Neuronal stem cell (in vitro differentiated cells): ENCODE results near the gene FOXP1.
"Not testable (repeated sequence)": the region's sequence is repeated elsewhere in the genome, so short reads cannot be mapped to it uniquely, and the experiment has no call there.

ENCODE experiments used
- DNase-seq: peaks from one replicate; pipeline ENCODE4 v3.0.0-alpha.2; 2013; ENCODE audit warnings: low spot score
- H2AFZ ChIP-seq: one replicate; pipeline ENCODE4 v1.6.1; 2013; ENCODE audit warnings: mild to moderate bottlenecking, low read length, inconsistent platforms
- H2AK5ac ChIP-seq: 2 replicates; pipeline ENCODE4 v1.6.1; 2013; ENCODE audit warnings: low read depth, mild to moderate bottlenecking, inconsistent platforms, low read length, moderate library complexity, mixed read lengths
- H2BK120ac ChIP-seq: 2 replicates; pipeline ENCODE4 v1.6.1; 2013; ENCODE audit warnings: low read depth, mild to moderate bottlenecking, inconsistent platforms, low read length, moderate library complexity, mixed read lengths
- H2BK12ac ChIP-seq: one replicate; pipeline ENCODE4 v1.6.1; 2013; ENCODE audit warnings: low read length, inconsistent platforms
- H2BK15ac ChIP-seq: 2 replicates; pipeline ENCODE4 v1.6.1; 2013; ENCODE audit warnings: mild to moderate bottlenecking, low read length, inconsistent platforms, mixed read lengths
- H2BK5ac ChIP-seq: one replicate; pipeline ENCODE4 v1.6.1; 2013; ENCODE audit warnings: inconsistent platforms, mild to moderate bottlenecking, low read length, moderate library complexity
- H3K14ac ChIP-seq: one replicate; pipeline ENCODE4 v1.6.1; 2013; ENCODE audit warnings: low read length, inconsistent platforms
- H3K18ac ChIP-seq: 2 replicates; pipeline ENCODE4 v1.6.1; 2013; ENCODE audit warnings: low read length, inconsistent platforms
- H3K23ac ChIP-seq: 2 replicates; pipeline ENCODE4 v1.6.1; 2013; ENCODE audit warnings: low read depth, mild to moderate bottlenecking, mixed read lengths, low read length, inconsistent platforms; ENCODE audit not compliant: poor library complexity
- H3K27ac ChIP-seq: replicated peaks from 3 replicates; pipeline ENCODE4 v1.5.1; 2013; ENCODE audit warnings: low read length, inconsistent platforms
- H3K27me3 ChIP-seq, 3 experiments: 2 replicates each; pipeline ENCODE4 v1.6.1; 2013; ENCODE audit warnings: low read length in 3 of 3, mild to moderate bottlenecking in 2 of 3, inconsistent platforms in 1 of 3, low read depth in 1 of 3, mixed read lengths in 1 of 3, moderate library complexity in 1 of 3; ENCODE audit not compliant: control insufficient read depth in 3 of 3, insufficient read depth in 3 of 3
- H3K36me3 ChIP-seq, 2 donors: replicated peaks in 1 of 2; 2 replicates each; pipeline ENCODE4 v1.6.1; 2013; ENCODE audit warnings: low read length in 2 of 2; ENCODE audit not compliant: control insufficient read depth in 2 of 2, insufficient read depth in 2 of 2
- H3K4ac ChIP-seq: 2 replicates; pipeline ENCODE4 v1.6.1; 2013; ENCODE audit warnings: inconsistent platforms, mild to moderate bottlenecking, low read length, moderate library complexity
- H3K4me1 ChIP-seq, 2 donors: 1 replicate in 1 of 2; 2 replicates in 1 of 2; pipeline ENCODE4 v1.6.1; 2013; ENCODE audit warnings: low read length in 2 of 2, low read depth in 1 of 2; ENCODE audit not compliant: control insufficient read depth in 2 of 2, insufficient read depth in 1 of 2
- H3K4me2 ChIP-seq: one replicate; pipeline ENCODE4 v1.6.1; 2013; ENCODE audit warnings: mild to moderate bottlenecking, low read length, inconsistent platforms; ENCODE audit not compliant: insufficient read depth, poor library complexity, severe bottlenecking
- H3K4me3 ChIP-seq, 2 donors: 2 replicates each; pipeline ENCODE4 v1.5.1; 2013; ENCODE audit warnings: low read length in 2 of 2, mild to moderate bottlenecking in 2 of 2, inconsistent platforms in 1 of 2, moderate library complexity in 1 of 2
- H3K79me1 ChIP-seq: one replicate; pipeline ENCODE4 v1.6.1; 2013; ENCODE audit warnings: low read depth, mild to moderate bottlenecking, inconsistent platforms, low read length, moderate library complexity
- H3K9ac ChIP-seq: one replicate; pipeline ENCODE4 v1.6.1; 2013; ENCODE audit warnings: mild to moderate bottlenecking, low read depth, low read length, inconsistent platforms; ENCODE audit not compliant: poor library complexity
- H3K9me3 ChIP-seq, 2 donors: replicated peaks in 1 of 2; 2 replicates each; pipeline versions ENCODE3 to v1.6.1; 2013; ENCODE audit warnings: low read length in 2 of 2, mild to moderate bottlenecking in 2 of 2, inconsistent platforms in 1 of 2, low read depth in 1 of 2, mixed read lengths in 1 of 2, moderate library complexity in 1 of 2; ENCODE audit not compliant: control insufficient read depth in 2 of 2, insufficient read depth in 1 of 2
- H4K8ac ChIP-seq: one replicate; pipeline ENCODE4 v1.6.1; 2013; ENCODE audit warnings: low read depth, mild to moderate bottlenecking, inconsistent platforms, low read length, moderate library complexity
- H4K91ac ChIP-seq: one replicate; pipeline ENCODE4 v1.6.1; 2013; ENCODE audit warnings: low read length, low read depth, mild to moderate bottlenecking, inconsistent platforms; ENCODE audit not compliant: poor library complexity
- WGBS, 2 donors: extraction: QIAGEN DNeasy Blood & Tissue Kit; methylation state at CpG; one replicate each; pipeline ENCODE4 v1.1.7; 2013; ENCODE audit warnings: missing lambda C conversion rate in 2 of 2, mixed read lengths in 1 of 2; ENCODE audit not compliant: insufficient read length in 2 of 2, insufficient replicate concordance in 1 of 2; ENCODE audit errors: extremely low coverage in 2 of 2; 5-methylcytosine and 5-hydroxymethylcytosine counted together

The FOXP1 gene

GRCh38 chr3:71325715-71326114, 257.8 kb downstream of the FOXP1 start:
- Histone ChIP-seq H3K4me3 (no peak overlapping the region), H3K4me1 (no peaks in the 10 kb centered on the region), H2AK5ac (no peak overlapping the region), H2BK12ac (no peak overlapping the region), H3K27me3 (no peaks in the 10 kb centered on the region), H2BK120ac (no peak overlapping the region), H3K4me2 (no peak overlapping the region), H2BK5ac (no peak overlapping the region), H2BK15ac (no peak overlapping the region), H3K9me3 (no peaks in the 10 kb centered on the region), H4K91ac (no peak overlapping the region), H3K79me1 (no peaks in the 10 kb centered on the region), H3K36me3 (no peaks in the 10 kb centered on the region), H3K23ac (no peak overlapping the region), H3K27ac (no peak overlapping the region), H3K14ac (no peak overlapping the region), H3K4ac (no peak overlapping the region), H4K8ac (no peak overlapping the region), H2AFZ (no peak overlapping the region), H3K9ac (no peak overlapping the region), H3K18ac (no peak overlapping the region)
- WGBS, 2 donors: no CpG with 5 or more reads among the region's 3 CpGs
- no peak for DNase-seq

- WGBS, 2 donors: no CpG with 5 or more reads among the region's 5 CpGs
- H3K27ac ChIP-seq, H4K8ac ChIP-seq, H3K36me3 ChIP-seq, H3K23ac ChIP-seq, H4K91ac ChIP-seq, H2AK5ac ChIP-seq, H3K14ac ChIP-seq, H2BK120ac ChIP-seq, H2BK5ac ChIP-seq, H2AFZ ChIP-seq, H3K9ac ChIP-seq, H3K79me1 ChIP-seq, H3K4me3 ChIP-seq, H3K18ac ChIP-seq, H3K9me3 ChIP-seq, H2BK12ac ChIP-seq, H2BK15ac ChIP-seq, H3K4me1 ChIP-seq, H3K4me2 ChIP-seq, DNase-seq, H3K4ac ChIP-seq, H3K27me3 ChIP-seq: not testable (repeated sequence)
These were observed 259.3 kb downstream of the FOXP1 start for GRCh38 chr3:71324224-71324623.

GRCh38 chr3:71323558-71323957, 260.0 kb downstream of the FOXP1 start:
- H3K79me1 ChIP-seq: peaks cover 6% of the 10 kb centered on the region
- H3K27ac ChIP-seq: no peak overlapping the region
- H3K27me3 ChIP-seq: no peaks in the 10 kb centered on the region
- H3K18ac ChIP-seq: no peak overlapping the region
- H2BK120ac ChIP-seq: no peak overlapping the region
- no peak overlapping the region for H2BK5ac ChIP-seq
- no peak overlapping the region for H3K23ac ChIP-seq
- no CpG with 5 or more reads among the region's 5 CpGs for WGBS, 2 donors
- H3K14ac ChIP-seq: no peak overlapping the region
- H3K9me3 ChIP-seq: no peaks in the 10 kb centered on the region
- H3K4me3 ChIP-seq: no peak overlapping the region
- H2AK5ac ChIP-seq: no peak overlapping the region
- H3K4ac ChIP-seq: no peak overlapping the region
- H3K4me1 ChIP-seq: peaks cover 0 to 3% of the 10 kb centered on the region in 2 donors
- H3K4me2 ChIP-seq: no peak overlapping the region
- H2AFZ ChIP-seq: no peak overlapping the region
- DNase-seq: no peak
- H3K36me3 ChIP-seq: no peaks in the 10 kb centered on the region
- no peak overlapping the region for H2BK12ac ChIP-seq
- no peak overlapping the region for H3K9ac ChIP-seq
- no peak overlapping the region for H2BK15ac ChIP-seq
- H4K8ac ChIP-seq: no peak overlapping the region
- H4K91ac ChIP-seq: no peak overlapping the region

- H2BK12ac ChIP-seq: no peak overlapping the region
- H3K9ac ChIP-seq: no peak overlapping the region
- no peak overlapping the region for H3K4me3 ChIP-seq
- WGBS, 2 donors: no CpG with 5 or more reads among the region's 1 CpG
- H3K27me3 ChIP-seq: no peaks in the 10 kb centered on the region
- no peaks in the 10 kb centered on the region for H3K9me3 ChIP-seq
- H3K4me2 ChIP-seq: no peak overlapping the region
- H3K4me1 ChIP-seq: peaks cover 0 to 3% of the 10 kb centered on the region in 2 donors
- H3K14ac ChIP-seq: no peak overlapping the region
- no peak overlapping the region for H4K91ac ChIP-seq
- H2BK5ac ChIP-seq: no peak overlapping the region
- H2AK5ac ChIP-seq: no peak overlapping the region
- no peak overlapping the region for H3K23ac ChIP-seq
- H3K18ac ChIP-seq: no peak overlapping the region
- H3K4ac ChIP-seq: no peak overlapping the region
- H2AFZ ChIP-seq: no peak overlapping the region
- no peak for DNase-seq
- no peak overlapping the region for H2BK120ac ChIP-seq
- no peak overlapping the region for H2BK15ac ChIP-seq
- H3K27ac ChIP-seq: no peak overlapping the region
- H3K36me3 ChIP-seq: no peaks in the 10 kb centered on the region
- H4K8ac ChIP-seq: no peak overlapping the region
- H3K79me1 ChIP-seq: peaks cover 6% of the 10 kb centered on the region
These were observed 261.4 kb downstream of the FOXP1 start for GRCh38 chr3:71322154-71322553.
